ENCODE measurements around the gene STK39. TPM values are rescaled to one million over a fixed set of nuclear protein-coding genes. Genes with fewer than 3 reads are reported as not detected.

STK39 gene
- total and polyA plus RNA-seq, 9 of the 15 experiments (the other 6 are each of a cell fraction or from before 2014, with no cell fraction given) = 0.19 to 0.76 (median 0.51) TPM

GRCh38 chr2:167943368-167943767 lies 304.0 kb downstream of the STK39 start (continued):
- TF ChIP-seq RREB1 (CRISPR knock-in tag; IDR thresholded peaks at IDR 0.05) (no peak), ZC3H4 (CRISPR knock-in tag; IDR thresholded peaks at IDR 0.05; ENCODE audit: borderline replicate concordance) (no peak), ZBTB2 (IDR thresholded peaks at IDR 0.05) (no peak), YY1 (IDR thresholded peaks at IDR 0.05; ENCODE audit: borderline replicate concordance in 1 of 3, control insufficient read depth in 1 of 3, extremely low read depth in 1 of 3, insufficient read depth in 3 of 3, insufficient read length in 1 of 3, insufficient replicate concordance in 2 of 3, low read depth in 1 of 3, low read length in 2 of 3) (no peak), MEF2A (IDR thresholded peaks at IDR 0.05; ENCODE audit: control insufficient read depth, low read depth, low read length) (no peak), TGIF2 (CRISPR knock-in tag; IDR thresholded peaks at IDR 0.05) (no peak), ZNF395 (CRISPR knock-in tag; IDR thresholded peaks at IDR 0.05) (0 out of 2 replicates have a peak, but pooled peaks have one; percentile 27), ARID3B (CRISPR knock-in tag; IDR thresholded peaks at IDR 0.05; ENCODE audit: borderline replicate concordance) (no peak), DMBX1 (CRISPR knock-in tag; IDR thresholded peaks at IDR 0.05; ENCODE audit: borderline replicate concordance) (peak; percentile 85; the same call in 1 of the 2 replicates), ZNF589 (CRISPR knock-in tag; IDR thresholded peaks at IDR 0.05; ENCODE audit: low read depth) (no peak), EP300 (IDR thresholded peaks at IDR 0.05; ENCODE audit: low read length) (no peak), ZKSCAN8 (CRISPR knock-in tag; IDR thresholded peaks at IDR 0.05) (0 out of 2 replicates have a peak, but pooled peaks have one; percentile 49), SRSF3 (IDR thresholded peaks at IDR 0.05; ENCODE audit: insufficient read depth, low read length) (no peak), TOE1 (IDR thresholded peaks at IDR 0.05; ENCODE audit: borderline replicate concordance) (no peak), TOE1 (CRISPR knock-in tag; IDR thresholded peaks at IDR 0.05; ENCODE audit: borderline replicate concordance, low read depth) (no peak), L3MBTL2 (IDR thresholded peaks at IDR 0.05) (no peak), RNF2 (IDR thresholded peaks at IDR 0.05) (no peak), SREBF1 (IDR thresholded peaks at IDR 0.05; ENCODE audit: borderline replicate concordance, low read depth, low read length) (no peak)

All from K562 (cell line).